RPMI7951 (cell line): Measurements from ENCODE around the gene SLC25A21. TPM values are rescaled to one million over a fixed set of nuclear protein-coding genes. Genes with fewer than 3 reads are reported as not detected.
"Not testable (repeated sequence)": the region's sequence is repeated elsewhere in the genome, so short reads cannot be mapped to it uniquely, and the experiment has no call there.

Experiments used
- DNase-seq: peaks from one replicate; pipeline ENCODE4 v3.0.0-alpha.2; 2012; ENCODE audit warnings: low read depth
- total RNA-seq: library from RNA; depleted of rRNA; stranded (reverse); fragments of >200 nt; shearing (Covaris generic); gene quantifications from 2 replicates; pipeline ENCODE4 v1.2.3, GENCODE V29; 2014

The SLC25A21 gene
- total RNA-seq, 1 experiment from 2014 or later: 0.84 TPM

DNA sequence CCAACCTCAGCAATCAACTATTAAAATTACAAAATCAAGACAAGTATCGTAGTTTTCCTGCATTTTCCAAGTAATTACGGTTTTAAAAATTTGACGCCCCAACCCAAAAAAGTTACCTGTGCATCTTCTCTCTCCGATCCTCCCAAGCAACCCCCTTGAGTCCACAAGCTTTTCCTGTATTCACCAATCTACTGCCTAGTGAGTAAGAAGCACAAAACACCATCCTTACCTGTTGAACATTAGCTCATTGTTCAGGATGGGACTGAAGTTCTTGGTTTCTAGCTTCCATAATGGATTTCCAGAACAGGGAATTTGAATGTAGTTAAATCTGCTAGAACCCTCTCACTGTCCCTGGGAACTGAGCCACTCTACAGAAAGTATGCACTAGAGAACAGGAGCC lies 348.8 kb downstream of the SLC25A21 start:
- no peak for DNase-seq

- no peak for DNase-seq
Measured at GRCh38 chr14:36822685-36823084, 349.7 kb downstream of the SLC25A21 start.

- no peak for DNase-seq
Measured at GRCh38 chr14:36820901-36821300, 351.5 kb downstream of the SLC25A21 start.

- DNase-seq: no peak
Measured at GRCh38 chr14:36820111-36820709, 352.2 kb downstream of the SLC25A21 start.

DNA sequence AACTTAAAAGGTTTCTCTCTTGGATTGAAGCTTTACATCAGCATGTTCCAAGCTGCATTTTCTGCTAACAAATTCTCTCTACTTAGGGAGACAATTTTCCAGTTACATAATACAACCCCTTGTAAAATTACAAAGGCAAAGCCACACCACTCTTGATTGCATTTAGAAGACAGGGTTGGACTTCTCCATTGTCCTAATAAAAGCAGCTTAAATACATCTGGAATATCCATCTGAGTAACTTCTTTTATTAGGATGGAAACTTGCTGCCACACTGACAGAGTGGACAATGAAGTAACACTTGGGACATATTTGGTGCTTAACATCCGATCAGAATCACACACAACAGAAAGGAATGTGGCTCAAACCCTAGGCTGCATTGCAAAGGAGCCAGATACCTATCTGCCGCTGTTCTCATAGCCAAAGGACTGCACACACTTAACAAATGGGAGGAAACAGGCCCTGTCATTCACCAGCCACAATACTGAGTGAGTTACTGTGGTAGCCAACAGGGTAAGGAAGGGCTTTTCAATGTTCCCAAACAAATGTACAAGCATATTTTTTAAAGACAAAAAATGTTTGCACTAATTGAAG lies 353.5 kb downstream of the SLC25A21 start:
- DNase-seq: no peak

DNA sequence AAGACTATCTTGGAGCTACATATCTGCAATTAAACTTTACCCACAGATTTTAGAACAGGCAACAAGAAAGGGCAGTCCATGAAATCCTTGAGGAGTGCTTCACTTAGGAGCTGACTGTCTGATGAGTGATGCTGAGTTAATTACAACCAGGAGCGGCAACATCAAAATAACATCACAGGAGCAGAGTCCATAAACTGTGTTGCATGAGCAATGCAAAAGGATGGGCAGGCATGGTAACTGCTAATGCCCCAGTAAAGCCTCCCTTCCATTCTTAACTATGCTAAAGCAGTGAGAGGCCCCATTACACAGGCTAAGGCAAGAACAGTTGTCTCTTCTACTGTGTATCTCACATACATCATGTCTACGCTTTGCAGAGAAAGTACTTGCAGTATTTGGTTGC lies 354.2 kb downstream of the SLC25A21 start:
- no peak for DNase-seq

- no peak for DNase-seq
Measured at GRCh38 chr14:36817071-36817930, 355.1 kb downstream of the SLC25A21 start.

DNA sequence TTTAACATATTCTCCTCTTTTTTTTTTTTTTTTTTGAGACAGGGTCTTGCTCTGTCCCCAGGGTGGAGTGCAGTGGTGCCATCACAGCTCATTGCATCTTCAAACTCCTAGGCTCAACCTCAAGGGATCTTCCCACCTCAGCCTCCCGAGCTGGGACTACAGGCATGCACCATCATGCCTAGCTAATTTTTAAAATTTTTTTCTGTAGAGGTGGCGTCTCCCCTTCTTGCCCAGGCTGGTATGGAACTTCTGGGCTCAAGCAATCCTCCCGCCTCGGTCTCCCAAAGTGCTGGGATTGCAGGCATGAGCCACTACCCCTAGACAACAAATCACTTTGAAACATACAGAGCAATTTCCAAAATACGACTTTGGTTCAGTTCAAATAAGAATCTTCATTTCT lies 355.9 kb downstream of the SLC25A21 start:
- no peak for DNase-seq

GRCh38 chr14:36814783-36815182 lies 357.6 kb downstream of the SLC25A21 start:
- DNase-seq: not testable (repeated sequence)

- no peak for DNase-seq
Measured at GRCh38 chr14:36810209-36810608, 362.2 kb downstream of the SLC25A21 start.

DNA sequence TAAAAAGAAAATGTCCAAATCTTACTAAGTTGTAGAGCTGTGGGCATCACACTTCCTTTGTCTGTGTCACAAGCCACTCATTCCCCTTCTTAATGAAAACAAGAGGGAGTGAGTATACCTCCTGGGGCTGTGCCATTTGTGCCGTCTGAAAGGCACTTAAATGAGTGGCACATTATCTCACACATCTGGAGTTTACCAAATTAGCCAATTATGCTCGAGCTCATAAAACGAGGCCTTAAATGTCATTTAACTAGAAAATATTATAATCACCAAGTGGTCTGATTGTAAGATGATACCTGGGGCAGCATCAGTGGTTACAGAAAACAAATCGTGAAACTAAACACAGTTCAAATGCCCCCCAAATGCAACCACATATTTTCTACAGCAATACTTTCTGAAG lies 364.7 kb downstream of the SLC25A21 start:
- DNase-seq: no peak

GRCh38 chr14:36805131-36805559 lies 367.3 kb downstream of the SLC25A21 start:
- no peak for DNase-seq

DNA sequence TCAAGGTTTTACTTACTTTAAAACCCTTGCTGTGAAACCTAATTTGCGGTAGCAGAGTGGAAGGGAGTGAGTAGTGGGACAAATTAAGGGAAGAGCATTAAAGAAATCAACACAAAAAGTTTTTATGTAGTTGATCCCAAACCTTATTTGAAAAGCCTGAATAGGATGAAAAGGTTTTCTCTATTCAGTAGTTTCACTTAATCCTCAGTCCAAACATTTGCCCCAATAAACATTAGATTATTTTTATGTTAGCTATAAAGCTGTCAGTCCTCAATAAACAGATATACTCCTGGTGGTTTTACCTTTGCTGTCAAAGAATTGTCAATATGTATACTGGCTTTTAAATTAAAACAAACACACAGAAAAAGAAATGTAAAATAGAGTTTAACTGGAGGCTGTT lies 374.8 kb downstream of the SLC25A21 start:
- no peak for DNase-seq

GRCh38 chr14:36791402-36791801 lies 381.0 kb downstream of the SLC25A21 start:
- DNase-seq: no peak

DNA sequence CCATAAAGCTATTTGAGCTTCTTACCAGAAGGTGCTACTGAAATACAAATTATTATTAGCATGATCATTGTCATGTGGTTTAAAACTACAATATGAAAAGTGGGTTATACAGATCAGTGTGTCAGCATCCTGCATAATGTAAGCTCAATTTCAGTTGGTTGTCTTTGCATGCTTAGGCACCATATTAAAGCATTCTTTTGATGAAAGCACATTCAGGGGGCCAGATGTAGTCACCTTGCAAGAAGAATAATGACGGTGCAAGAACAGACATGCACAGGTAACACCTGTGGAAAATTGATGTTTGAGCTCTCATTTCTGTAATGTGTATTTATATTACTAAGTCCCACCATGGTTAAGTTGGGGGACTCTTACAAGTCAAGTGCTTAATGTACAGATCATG lies 386.9 kb downstream of the SLC25A21 start:
- DNase-seq: no peak

- DNase-seq: no peak
Measured at GRCh38 chr14:36784541-36784940, 387.9 kb downstream of the SLC25A21 start.

GRCh38 chr14:36781897-36782296 lies 390.5 kb downstream of the SLC25A21 start:
- no peak for DNase-seq

GRCh38 chr14:36773558-36773957 lies 398.8 kb downstream of the SLC25A21 start:
- peak; percentile 3 for DNase-seq

DNA sequence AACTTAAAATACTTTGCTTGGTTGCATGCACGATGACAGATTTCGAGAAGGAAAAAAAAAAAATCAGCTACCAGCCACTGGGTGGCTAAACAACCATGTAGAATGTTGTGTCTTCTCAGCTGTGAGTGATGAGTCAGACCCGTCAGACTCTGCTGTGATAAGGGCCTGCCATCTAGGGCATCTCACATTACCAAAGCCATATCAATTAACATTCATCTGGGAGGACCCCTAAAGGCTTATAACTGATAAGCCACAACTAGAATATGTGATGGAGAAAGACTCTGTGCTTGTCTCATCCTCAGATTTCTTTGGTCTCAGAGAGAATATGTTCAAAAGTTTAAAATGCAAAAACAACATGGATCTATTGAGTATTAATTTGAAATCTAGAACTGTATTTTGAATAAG lies 399.3 kb downstream of the SLC25A21 start:
- peak; percentile 22 for DNase-seq

GRCh38 chr14:36771028-36771640 lies 401.3 kb downstream of the SLC25A21 start:
- no peak for DNase-seq

GRCh38 chr14:36768638-36769337 lies 403.6 kb downstream of the SLC25A21 start:
- DNase-seq: no peak
